Tibial nerve (tissue), 4 donors: ENCODE measurements around the gene POLH. TPM values are rescaled to one million over a fixed set of nuclear protein-coding genes. Genes with fewer than 3 reads are reported as not detected.

Source experiments
- DNase-seq, 2 donors: peaks; one replicate each; pipeline ENCODE4 v3.0.0-alpha.2; 2019; ENCODE audit warnings: low spot score in 2 of 2
- H3K27ac ChIP-seq, 4 donors: fragments of 200-600 bp; sonication (generic) in 3 of 4; one replicate each; pipeline ENCODE4 v1.5.1; 2017 to 2019; ENCODE audit warnings: mild to moderate bottlenecking in 1 of 4
- H3K27me3 ChIP-seq, 2 donors: fragments of 200-600 bp; sonication (generic) in 1 of 2; one replicate each; pipeline versions ENCODE4 v1.5.1 to v1.6.0; 2017 to 2019
- H3K36me3 ChIP-seq, 3 donors: fragments of 200-600 bp; sonication (generic); one replicate each; pipeline ENCODE4 v1.5.1; 2018 to 2019
- H3K4me1 ChIP-seq, 4 donors: fragments of 200-600 bp; sonication (generic) in 3 of 4; one replicate each; pipeline ENCODE4 v1.5.1; 2017 to 2019
- H3K4me3 ChIP-seq, 4 donors: fragments of 200-600 bp; sonication (generic) in 3 of 4; one replicate each; pipeline ENCODE4 v1.5.1; 2017 to 2019; ENCODE audit warnings: mild to moderate bottlenecking in 1 of 4, moderate library complexity in 1 of 4
- H3K9me3 ChIP-seq, 4 donors: fragments of 200-600 bp; sonication (generic) in 3 of 4; one replicate each; pipeline ENCODE4 v1.5.1; 2017 to 2019
- CTCF ChIP-seq, 5 experiments: fragments of 200-600 bp in 3 of 5; fragments of 450-650 bp in 2 of 5; sonication (generic) in 3 of 5; IDR thresholded peaks; one replicate each; pipeline ENCODE4 v1.5.1; 2016 to 2019; ENCODE audit warnings: antibody characterized with exemption in 5 of 5, mild to moderate bottlenecking in 3 of 5, moderate library complexity in 2 of 5
- EP300 ChIP-seq, 2 donors: sonication (generic); formaldehyde crosslinking; IDR thresholded peaks; one replicate each; pipeline ENCODE4 v1.6.1; 2017; ENCODE audit warnings: antibody characterized with exemption in 2 of 2, mild to moderate bottlenecking in 1 of 2
- POLR2A ChIP-seq, 2 donors: fragments of 450-650 bp; IDR thresholded peaks; one replicate each; pipeline ENCODE4 v1.6.1; 2017; ENCODE audit warnings: antibody characterized with exemption in 2 of 2, mild to moderate bottlenecking in 2 of 2, moderate library complexity in 2 of 2
- WGBS, 2 donors: methylation state at CpG; one replicate each; pipeline ENCODE4 v1.1.5; 2018; 5-methylcytosine and 5-hydroxymethylcytosine counted together
- total RNA-seq, 4 donors: library from RNA; depleted of rRNA; stranded (reverse); fragments of >200 nt; gene quantifications; one replicate each; pipeline ENCODE4 v1.1.0, GENCODE V29; 2016

POLH gene
- total RNA-seq, 4 donors from 2014 or later = 6.0 to 9.2 (median 8.5) TPM

DNA sequence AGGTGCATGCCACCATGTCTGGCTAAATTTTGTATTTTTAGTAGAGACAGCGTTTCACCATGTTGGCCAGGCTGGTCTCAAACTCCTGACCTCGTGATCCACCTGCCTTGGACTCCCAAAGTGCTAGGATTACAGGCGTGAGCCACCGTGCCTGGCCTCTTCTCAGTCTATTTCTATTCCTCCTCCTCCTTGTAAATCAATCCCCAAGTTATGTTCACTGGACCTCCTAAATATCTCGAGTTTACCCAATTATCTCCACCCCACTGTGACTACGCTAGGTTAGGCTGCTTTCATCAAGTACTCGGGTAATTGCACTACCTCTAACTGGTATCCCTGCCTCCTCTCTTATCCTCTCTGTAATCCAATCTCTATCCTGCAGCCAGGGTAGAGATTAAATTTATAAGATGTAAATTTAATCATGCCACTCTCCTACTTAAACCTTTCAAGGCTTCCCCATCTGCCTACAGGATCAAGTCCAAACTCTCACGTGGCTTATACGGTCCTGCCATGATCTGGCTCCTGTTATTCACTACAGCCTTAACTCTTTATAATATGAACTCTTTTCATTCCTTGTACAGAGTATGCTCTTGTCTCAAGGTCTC, 58.8 kb downstream of the POLH start:
- Histone ChIP-seq H3K36me3 (peaks cover 0 to 20% (median 0%) of the 10 kb centered on the region in 3 donors), H3K27ac (peak overlapping the region in 2 of 4 donors; percentile 85 to 89), H3K4me1 (peaks cover 0 to 52% (median 25%) of the 10 kb centered on the region in 4 donors), H3K9me3 (no peaks in the 10 kb centered on the region), H3K27me3 (no peaks in the 10 kb centered on the region), H3K4me3 (peak overlapping the region in 1 of 4 donors; percentile 79)
- 68 to 70% methylated on average over 9 of the region's 9 CpGs for WGBS, 2 donors
- TF ChIP-seq CTCF (IDR thresholded peaks at IDR 0.05) = no peak
- no peak for TF ChIP-seq POLR2A (IDR thresholded peaks at IDR 0.05)
- no peak for TF ChIP-seq EP300 (IDR thresholded peaks at IDR 0.05)
- no peak for DNase-seq

- Histone ChIP-seq H3K9me3 (no peaks in the 10 kb centered on the region), H3K27ac (peak within 1 kb of the TSS; percentile 18 to 92 (median 87)), H3K4me3 (peak within 1 kb of the TSS; percentile 48 to 79 (median 76)), H3K36me3 (peaks cover 0 to 29% (median 8%) of the 10 kb centered on the region in 3 donors), H3K4me1 (peaks cover 0 to 46% (median 23%) of the 10 kb centered on the region in 4 donors), H3K27me3 (no peaks in the 10 kb centered on the region)
- DNase-seq = peak; percentile 43 to 76
- 6% methylated on average over 45 to 48 of the region's 48 CpGs for WGBS, 2 donors
- TF ChIP-seq EP300 (IDR thresholded peaks at IDR 0.05) (peak; percentile 60 to 86), CTCF (IDR thresholded peaks at IDR 0.05) (no peak), POLR2A (IDR thresholded peaks at IDR 0.05) (peak; percentile 51 to 57)
These were observed 59.7 kb downstream of the POLH start, which contains the start of gene MAD2L1BP for GRCh38 chr6:43635387-43636307. Gene MAD2L1BP (plus strand): TSS chr6:43635840. CDS start chr6:43635876, 36 bp downstream.

DNA sequence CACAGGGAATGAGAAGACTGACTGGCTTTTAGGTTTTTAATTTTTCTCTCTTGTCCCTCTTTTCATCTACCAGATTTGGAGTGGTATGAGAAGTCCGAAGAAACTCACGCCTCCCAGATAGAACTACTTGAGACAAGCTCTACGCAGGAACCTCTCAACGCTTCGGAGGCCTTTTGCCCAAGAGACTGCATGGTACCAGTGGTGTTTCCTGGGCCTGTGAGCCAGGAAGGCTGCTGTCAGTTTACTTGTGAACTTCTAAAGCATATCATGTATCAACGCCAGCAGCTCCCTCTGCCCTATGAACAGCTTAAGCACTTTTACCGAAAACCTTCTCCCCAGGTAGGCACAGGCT, 60.3 kb downstream of the POLH start:
- DNase-seq = no peak
- TF ChIP-seq POLR2A (IDR thresholded peaks at IDR 0.05) = no peak
- TF ChIP-seq CTCF (IDR thresholded peaks at IDR 0.05) = no peak
- no peak for TF ChIP-seq EP300 (IDR thresholded peaks at IDR 0.05)
- WGBS, 2 donors = 18 to 22% methylated on average over 7 of the region's 7 CpGs
- peak overlapping the region; percentile 18 to 92 (median 87) for H3K27ac ChIP-seq
- no peaks in the 10 kb centered on the region for H3K27me3 ChIP-seq
- no peaks in the 10 kb centered on the region for H3K9me3 ChIP-seq
- peak overlapping the region; percentile 48 to 79 (median 76) for H3K4me3 ChIP-seq
- peaks cover 0 to 42% (median 23%) of the 10 kb centered on the region in 4 donors for H3K4me1 ChIP-seq
- peaks cover 0 to 35% (median 14%) of the 10 kb centered on the region in 3 donors for H3K36me3 ChIP-seq

DNA sequence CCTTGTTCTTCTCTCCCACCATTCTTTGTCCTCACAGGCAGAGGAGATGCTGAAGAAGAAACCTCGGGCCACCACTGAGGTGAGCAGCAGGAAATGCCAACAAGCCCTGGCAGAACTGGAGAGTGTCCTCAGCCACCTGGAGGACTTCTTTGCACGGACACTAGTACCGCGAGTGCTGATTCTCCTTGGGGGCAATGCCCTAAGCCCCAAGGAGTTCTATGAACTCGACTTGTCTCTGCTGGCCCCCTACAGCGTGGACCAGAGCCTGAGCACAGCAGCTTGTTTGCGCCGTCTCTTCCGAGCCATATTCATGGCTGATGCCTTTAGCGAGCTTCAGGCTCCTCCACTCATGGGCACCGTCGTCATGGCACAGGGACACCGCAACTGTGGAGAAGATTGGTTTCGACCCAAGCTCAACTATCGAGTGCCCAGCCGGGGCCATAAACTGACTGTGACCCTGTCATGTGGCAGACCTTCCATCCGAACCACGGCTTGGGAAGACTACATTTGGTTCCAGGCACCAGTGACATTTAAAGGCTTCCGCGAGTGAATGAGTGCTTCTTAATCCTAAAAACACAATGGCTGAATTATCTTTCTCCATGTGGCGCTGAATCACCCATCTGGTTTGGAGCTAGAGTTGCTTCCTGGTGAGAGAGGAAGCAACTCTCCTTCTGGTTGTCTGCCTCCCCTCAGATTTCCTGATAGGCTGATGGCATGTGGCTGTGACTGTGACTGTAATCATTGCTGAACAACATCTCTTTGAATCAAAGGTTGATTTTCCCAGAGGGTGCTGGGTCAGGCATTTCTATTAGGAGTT, 64.2 kb downstream of the POLH start:
- Histone ChIP-seq H3K9me3 (no peaks in the 10 kb centered on the region), H3K27ac (no peak overlapping the region), H3K27me3 (no peaks in the 10 kb centered on the region), H3K4me1 (peaks cover 0 to 45% (median 24%) of the 10 kb centered on the region in 4 donors), H3K4me3 (no peak overlapping the region), H3K36me3 (peaks cover 0 to 52% (median 19%) of the 10 kb centered on the region in 3 donors)
- DNase-seq = no peak
- 81 to 89% methylated on average over 21 of the region's 21 CpGs for WGBS, 2 donors
- no peak for TF ChIP-seq POLR2A (IDR thresholded peaks at IDR 0.05)
- TF ChIP-seq EP300 (IDR thresholded peaks at IDR 0.05) = no peak
- no peak for TF ChIP-seq CTCF (IDR thresholded peaks at IDR 0.05)
